ENCODE data around the gene UQCC2. TPM values are rescaled to one million over a fixed set of nuclear protein-coding genes. Genes with fewer than 3 reads are reported as not detected.

The UQCC2 gene
- total RNA-seq, 1 donor from 2014 or later, result 68.9 TPM

DNA sequence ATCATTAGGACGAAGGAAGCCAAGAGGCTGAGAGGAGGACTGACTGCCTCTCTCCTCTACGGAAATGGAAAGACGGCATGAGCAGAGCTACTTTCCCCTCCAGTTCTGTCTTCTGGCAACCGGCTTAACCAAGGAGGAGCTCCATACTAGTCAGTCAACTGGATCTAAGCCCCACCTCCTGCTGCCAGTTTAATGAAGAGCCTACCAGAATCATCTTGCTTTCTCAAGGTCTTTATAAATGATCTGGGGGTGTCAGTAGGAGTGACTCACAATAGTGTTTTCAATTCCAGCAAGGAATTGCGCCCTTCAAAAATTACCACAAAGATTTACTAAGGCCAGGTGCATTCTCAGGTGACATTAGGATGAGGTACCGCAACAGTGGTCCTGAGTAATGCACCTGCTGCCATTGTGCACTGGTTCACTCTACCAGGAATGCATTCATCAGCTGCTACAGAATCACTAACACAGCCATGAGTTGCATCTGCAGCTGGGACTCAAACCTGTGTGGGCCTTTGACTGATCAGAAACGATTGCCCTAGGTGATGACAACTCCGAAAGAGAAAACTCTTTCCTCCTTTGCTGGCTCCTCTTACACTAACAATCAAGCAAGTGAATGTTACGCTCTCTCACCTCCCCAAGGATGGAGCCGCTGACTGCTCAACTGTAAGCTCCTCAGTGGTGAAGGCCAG is 2.8 kb downstream of the UQCC2 start:
- no peak overlapping the region for H3K4me3 Mint-ChIP-seq (ENCODE audit: unreplicated experiment)
- DNase-seq (ENCODE audit: extremely low spot score, unreplicated experiment), result no peak
- no peaks in the 10 kb centered on the region for H3K27me3 Mint-ChIP-seq (ENCODE audit: unreplicated experiment)
- H3K4me1 Mint-ChIP-seq (ENCODE audit: unreplicated experiment), result peaks cover 22% of the 10 kb centered on the region
- peaks cover 14% of the 10 kb centered on the region for H3K36me3 Mint-ChIP-seq (ENCODE audit: unreplicated experiment)
- TF ChIP-seq, protein P1, sequence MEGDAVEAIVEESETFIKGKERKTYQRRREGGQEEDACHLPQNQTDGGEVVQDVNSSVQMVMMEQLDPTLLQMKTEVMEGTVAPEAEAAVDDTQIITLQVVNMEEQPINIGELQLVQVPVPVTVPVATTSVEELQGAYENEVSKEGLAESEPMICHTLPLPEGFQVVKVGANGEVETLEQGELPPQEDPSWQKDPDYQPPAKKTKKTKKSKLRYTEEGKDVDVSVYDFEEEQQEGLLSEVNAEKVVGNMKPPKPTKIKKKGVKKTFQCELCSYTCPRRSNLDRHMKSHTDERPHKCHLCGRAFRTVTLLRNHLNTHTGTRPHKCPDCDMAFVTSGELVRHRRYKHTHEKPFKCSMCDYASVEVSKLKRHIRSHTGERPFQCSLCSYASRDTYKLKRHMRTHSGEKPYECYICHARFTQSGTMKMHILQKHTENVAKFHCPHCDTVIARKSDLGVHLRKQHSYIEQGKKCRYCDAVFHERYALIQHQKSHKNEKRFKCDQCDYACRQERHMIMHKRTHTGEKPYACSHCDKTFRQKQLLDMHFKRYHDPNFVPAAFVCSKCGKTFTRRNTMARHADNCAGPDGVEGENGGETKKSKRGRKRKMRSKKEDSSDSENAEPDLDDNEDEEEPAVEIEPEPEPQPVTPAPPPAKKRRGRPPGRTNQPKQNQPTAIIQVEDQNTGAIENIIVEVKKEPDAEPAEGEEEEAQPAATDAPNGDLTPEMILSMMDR (IDR thresholded peaks at IDR 0.05), result no peak
- H3K9me3 Mint-ChIP-seq (ENCODE audit: unreplicated experiment), result no peaks in the 10 kb centered on the region
- H3K27ac Mint-ChIP-seq (ENCODE audit: unreplicated experiment), result no peak overlapping the region

DNA sequence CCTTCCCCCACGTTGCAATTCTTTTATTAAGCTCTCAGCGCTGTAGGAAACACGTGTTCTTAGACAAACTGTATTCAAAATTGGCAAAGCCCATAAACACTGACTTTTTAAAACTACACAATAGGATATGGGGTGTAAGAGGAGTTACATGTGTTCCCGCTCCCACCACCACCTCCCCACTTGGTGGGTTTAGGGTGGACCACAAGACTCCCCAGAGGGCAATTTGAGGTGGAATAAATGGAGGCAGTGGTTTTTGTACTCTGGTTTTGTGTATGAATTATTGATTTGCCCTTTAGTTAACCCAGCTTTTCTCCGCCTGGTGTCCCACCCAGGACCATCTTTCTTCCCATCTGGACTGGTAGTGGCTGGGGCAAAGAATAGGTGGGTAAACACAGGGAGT is 3.7 kb downstream of the UQCC2 start:
- Mint-ChIP-seq H3K27ac (ENCODE audit: unreplicated experiment) (no peak overlapping the region), H3K4me1 (ENCODE audit: unreplicated experiment) (peaks cover 23% of the 10 kb centered on the region), H3K9me3 (ENCODE audit: unreplicated experiment) (no peaks in the 10 kb centered on the region), H3K36me3 (ENCODE audit: unreplicated experiment) (peaks cover 14% of the 10 kb centered on the region), H3K4me3 (ENCODE audit: unreplicated experiment) (no peak overlapping the region), H3K27me3 (ENCODE audit: unreplicated experiment) (no peaks in the 10 kb centered on the region)
- TF ChIP-seq, protein P1 (IDR thresholded peaks at IDR 0.05), result no peak
- no peak for DNase-seq (ENCODE audit: extremely low spot score, unreplicated experiment)

- no peaks in the 10 kb centered on the region for H3K9me3 Mint-ChIP-seq (ENCODE audit: unreplicated experiment)
- H3K27ac Mint-ChIP-seq (ENCODE audit: unreplicated experiment), result no peak overlapping the region
- DNase-seq (ENCODE audit: extremely low spot score, unreplicated experiment), result no peak
- H3K4me3 Mint-ChIP-seq (ENCODE audit: unreplicated experiment), result no peak overlapping the region
- H3K36me3 Mint-ChIP-seq (ENCODE audit: unreplicated experiment), result peaks cover 14% of the 10 kb centered on the region
- TF ChIP-seq, protein P1 (IDR thresholded peaks at IDR 0.05), result no peak
- H3K4me1 Mint-ChIP-seq (ENCODE audit: unreplicated experiment), result peaks cover 27% of the 10 kb centered on the region
- no peaks in the 10 kb centered on the region for H3K27me3 Mint-ChIP-seq (ENCODE audit: unreplicated experiment)
These were observed 5.4 kb downstream of the UQCC2 start for GRCh38 chr6:33705955-33706725.

DNA sequence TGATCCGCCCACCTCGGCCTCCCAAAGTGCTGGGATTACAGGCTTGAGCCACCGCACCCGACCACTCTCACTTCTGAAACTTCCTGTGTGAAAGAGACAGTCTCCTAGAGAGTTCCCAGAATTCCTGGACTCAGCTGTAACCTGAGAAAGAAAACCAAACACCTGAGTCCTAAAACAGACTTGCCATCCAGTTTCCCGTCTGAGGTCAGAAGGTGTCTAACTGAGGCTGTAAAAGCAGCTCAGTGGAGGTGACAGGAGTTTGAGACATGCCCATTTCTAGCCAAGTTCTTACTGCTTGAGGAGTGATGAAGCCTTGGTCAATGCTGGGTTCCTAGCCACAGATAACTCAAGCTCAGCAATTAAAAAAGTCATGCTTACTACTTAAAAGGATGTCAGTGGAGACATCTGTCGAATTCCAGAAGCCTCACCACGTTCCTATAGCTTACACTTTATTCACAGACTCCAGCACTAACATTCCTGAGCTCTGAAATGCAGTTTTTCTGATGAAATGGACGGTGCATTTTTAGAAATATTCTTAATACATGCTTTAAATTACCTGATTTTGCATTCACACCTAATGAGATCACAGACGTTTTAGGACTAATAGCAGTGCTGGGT is 6.1 kb downstream of the UQCC2 start:
- Mint-ChIP-seq H3K9me3 (ENCODE audit: unreplicated experiment) (no peaks in the 10 kb centered on the region), H3K4me3 (ENCODE audit: unreplicated experiment) (no peak overlapping the region), H3K27ac (ENCODE audit: unreplicated experiment) (no peak overlapping the region), H3K4me1 (ENCODE audit: unreplicated experiment) (peaks cover 21% of the 10 kb centered on the region), H3K36me3 (ENCODE audit: unreplicated experiment) (peaks cover 14% of the 10 kb centered on the region), H3K27me3 (ENCODE audit: unreplicated experiment) (no peaks in the 10 kb centered on the region)
- TF ChIP-seq, protein P1 (IDR thresholded peaks at IDR 0.05), result no peak
- no peak for DNase-seq (ENCODE audit: extremely low spot score, unreplicated experiment)
